H1 (cell line): Measurements from ENCODE around the gene ESPNL. TPM values are rescaled to one million over a fixed set of nuclear protein-coding genes. Genes with fewer than 3 reads are reported as not detected.

Experiments used
- CTCF ChIA-PET: fragments of 300-600 bp; sonication (Branson Sonifier 250); formaldehyde crosslinking; loops from one replicate; lab custom pipeline; 2021; ENCODE audit not compliant: partially characterized antibody; lab: Charles Lee
- POLR2A ChIA-PET: fragments of 300-600 bp; sonication (Branson Sonifier 250); formaldehyde crosslinking; loops from one replicate; lab custom pipeline; 2021; ENCODE audit warnings: inconsistent platforms; ENCODE audit not compliant: partially characterized antibody; lab: Charles Lee
- DNase-seq, 2 experiments: peaks; one replicate each; pipeline versions ENCODE4 v3.0.0 to v3.0.0-alpha.2; 2010 to 2022; ENCODE audit warnings: low spot score in 2 of 2, low read depth in 1 of 2, mixed read lengths in 1 of 2
- FAIRE-seq: peaks from 2 replicates; lab custom pipeline; 2011; peaks lifted over from hg19 to GRCh38; lab: Jason Lieb, UNC
- H2AFZ ChIP-seq: 2 replicates; pipeline ENCODE4 v1.8.1; 2012; ENCODE audit warnings: low read length, inconsistent platforms
- H2AK5ac ChIP-seq: 2 replicates; pipeline ENCODE4 v1.6.1; 2013; ENCODE audit warnings: low read depth, low read length
- H2BK120ac ChIP-seq: replicated peaks from 2 replicates; pipeline ENCODE3; 2013; ENCODE audit warnings: low read depth, low read length, inconsistent platforms
- H2BK12ac ChIP-seq: 2 replicates; pipeline ENCODE4 v1.6.1; 2013; ENCODE audit warnings: low read depth, low read length
- H2BK15ac ChIP-seq: 2 replicates; pipeline ENCODE4 v1.6.1; 2013; ENCODE audit warnings: low read length
- H2BK20ac ChIP-seq: 2 replicates; pipeline ENCODE4 v1.6.1; 2013; ENCODE audit warnings: low read length
- H2BK5ac ChIP-seq: 2 replicates; pipeline ENCODE4 v1.6.1; 2013; ENCODE audit warnings: low read depth, low read length
- H3K14ac ChIP-seq: 2 replicates; pipeline ENCODE4 v1.6.1; 2013; ENCODE audit warnings: inconsistent platforms; ENCODE audit not compliant: insufficient read length
- H3K18ac ChIP-seq: 2 replicates; pipeline ENCODE4 v1.6.1; 2013; ENCODE audit warnings: low read length; ENCODE audit errors: extremely low read depth
- H3K23ac ChIP-seq: 2 replicates; pipeline ENCODE4 v1.6.1; 2013; ENCODE audit warnings: inconsistent platforms; ENCODE audit not compliant: insufficient read length
- H3K23me2 ChIP-seq: 2 replicates; pipeline ENCODE4 v1.6.1; 2013; ENCODE audit warnings: low read depth, low read length
- H3K27ac ChIP-seq: 2 replicates; pipeline ENCODE4 v1.6.1; 2011; ENCODE audit warnings: low read depth, low read length, inconsistent platforms
- H3K27me3 ChIP-seq, 4 experiments: replicated peaks in 1 of 4; 1 replicate in 1 of 4; 2 replicates in 3 of 4; pipeline versions ENCODE4 v1.6.1 to v1.8.1; 2011 to 2013; ENCODE audit warnings: low read length in 3 of 4, mild to moderate bottlenecking in 3 of 4, inconsistent platforms in 2 of 4, mixed read lengths in 2 of 4, moderate library complexity in 1 of 4; ENCODE audit not compliant: control insufficient read depth in 3 of 4, insufficient read depth in 3 of 4; ENCODE audit errors: extremely low read depth in 1 of 4
- H3K36me3 ChIP-seq, 4 experiments: 2 replicates each; pipeline versions ENCODE4 v1.6.1 to v1.8.1; 2011 to 2013; ENCODE audit warnings: mild to moderate bottlenecking in 4 of 4, low read length in 3 of 4, moderate library complexity in 2 of 4, control low read depth in 1 of 4, inconsistent platforms in 1 of 4; ENCODE audit not compliant: insufficient read depth in 4 of 4, control insufficient read depth in 2 of 4
- H3K4ac ChIP-seq: replicated peaks from 2 replicates; pipeline ENCODE3; 2013; ENCODE audit warnings: low read length, low read depth, mixed read lengths, inconsistent platforms; ENCODE audit not compliant: insufficient read length
- H3K4me1 ChIP-seq, 4 experiments: replicated peaks in 1 of 4; 1 replicate in 1 of 4; 2 replicates in 3 of 4; pipeline versions ENCODE4 v1.6.1 to v1.8.1; 2011 to 2013; ENCODE audit warnings: low read length in 3 of 4, inconsistent platforms in 2 of 4, mixed read lengths in 1 of 4; ENCODE audit not compliant: insufficient read depth in 4 of 4, control insufficient read depth in 3 of 4
- H3K4me2 ChIP-seq, 2 experiments: 2 replicates each; pipeline versions ENCODE4 v1.6.1 to v1.8.1; 2011 to 2013; ENCODE audit warnings: low read depth in 2 of 2, low read length in 2 of 2, control low read depth in 1 of 2, inconsistent platforms in 1 of 2, mild to moderate bottlenecking in 1 of 2; ENCODE audit not compliant: insufficient read depth in 1 of 2
- H3K4me3 ChIP-seq, 4 experiments: fragments of 200-600, 300-600 bp in 1 of 4; sonication (generic), shearing (Covaris generic), sonication (Bioruptor Twin) in 1 of 4; 2 replicates each; pipeline versions ENCODE4 v1.5.1 to v1.8.1; 2011 to 2016; ENCODE audit warnings: low read length in 4 of 4, low read depth in 3 of 4, control low read depth in 2 of 4, inconsistent platforms in 2 of 4, mild to moderate bottlenecking in 2 of 4, mixed read lengths in 1 of 4, moderate library complexity in 1 of 4; ENCODE audit not compliant: insufficient read depth in 2 of 4; ENCODE audit errors: extremely low read depth in 1 of 4
- H3K56ac ChIP-seq: replicated peaks from 2 replicates; pipeline ENCODE3; 2013; ENCODE audit warnings: low read depth, mild to moderate bottlenecking, mixed read lengths, low read length, inconsistent platforms; ENCODE audit not compliant: insufficient read length
- H3K79me1 ChIP-seq: 2 replicates; pipeline ENCODE4 v1.6.1; 2013; ENCODE audit warnings: low read depth, low read length, control low read depth
- H3K79me2 ChIP-seq, 2 experiments: 2 replicates each; pipeline versions ENCODE4 v1.6.1 to v1.8.1; 2012 to 2013; ENCODE audit warnings: low read length in 2 of 2, mild to moderate bottlenecking in 2 of 2, inconsistent platforms in 1 of 2; ENCODE audit not compliant: insufficient read depth in 2 of 2, control insufficient read depth in 1 of 2
- H3K9ac ChIP-seq, 4 experiments: replicated peaks in 1 of 4; 1 replicate in 1 of 4; 2 replicates in 3 of 4; pipeline versions ENCODE4 v1.6.1 to v1.8.1; 2011 to 2013; ENCODE audit warnings: low read depth in 3 of 4, low read length in 3 of 4, control low read depth in 2 of 4, mild to moderate bottlenecking in 2 of 4, moderate library complexity in 2 of 4, inconsistent platforms in 1 of 4; ENCODE audit errors: extremely low read depth in 1 of 4
- H3K9me3 ChIP-seq, 2 experiments: 2 replicates each; pipeline versions ENCODE4 v1.6.1 to v1.8.1; 2012 to 2013; ENCODE audit warnings: mild to moderate bottlenecking in 2 of 2, moderate library complexity in 2 of 2, control low read depth in 1 of 2, inconsistent platforms in 1 of 2, low read depth in 1 of 2, low read length in 1 of 2, mixed read lengths in 1 of 2; ENCODE audit not compliant: insufficient read depth in 2 of 2
- H4K20me1 ChIP-seq, 2 experiments: replicated peaks in 1 of 2; 2 replicates each; pipeline versions ENCODE3 to v1.8.1; 2011 to 2013; ENCODE audit warnings: inconsistent platforms in 2 of 2, low read length in 2 of 2, mild to moderate bottlenecking in 1 of 2; ENCODE audit not compliant: insufficient read depth in 2 of 2, control insufficient read depth in 1 of 2
- H4K5ac ChIP-seq: 2 replicates; pipeline ENCODE4 v1.6.1; 2013; ENCODE audit warnings: low read length, low read depth, mixed read lengths, inconsistent platforms; ENCODE audit not compliant: insufficient read length
- H4K8ac ChIP-seq: 2 replicates; pipeline ENCODE4 v1.8.0; 2013; ENCODE audit warnings: mild to moderate bottlenecking, moderate library complexity, low read length, inconsistent platforms; ENCODE audit not compliant: insufficient read depth; ENCODE audit errors: extremely low read depth
- H4K91ac ChIP-seq: replicated peaks from 2 replicates; pipeline ENCODE3; 2013; ENCODE audit warnings: low read length, mixed read lengths, inconsistent platforms; ENCODE audit not compliant: insufficient read length
- CBX5 ChIP-seq: fragments of 300-800, 300-1000 bp; sonication (generic); IDR thresholded peaks from 2 replicates; pipeline ENCODE4 v1.7.1; 2016; ENCODE audit warnings: antibody characterized with exemption, low read length, low read depth
- CREB1 ChIP-seq: IDR thresholded peaks from 2 replicates; pipeline ENCODE4 v1.6.1; 2012; ENCODE audit warnings: inconsistent platforms
- FOSL1 ChIP-seq: IDR thresholded peaks from 2 replicates; pipeline ENCODE4 v1.6.1; 2011; ENCODE audit warnings: mild to moderate bottlenecking, low read depth, low read length, moderate library complexity; ENCODE audit not compliant: insufficient read depth
- JUND ChIP-seq: IDR thresholded peaks from 2 replicates; pipeline ENCODE4 v1.6.1; 2011; ENCODE audit warnings: mild to moderate bottlenecking, improper control_type of control experiment, low read length
- NRF1 ChIP-seq: IDR thresholded peaks from 2 replicates; pipeline ENCODE4 v1.6.1; 2011; ENCODE audit warnings: mild to moderate bottlenecking, low read depth, low read length, improper control_type of control experiment
- POLR2A ChIP-seq, 2 experiments: IDR thresholded peaks; 1 replicate in 1 of 2; 2 replicates in 1 of 2; pipeline ENCODE4 v1.6.1; 2011; ENCODE audit warnings: low read depth in 2 of 2, low read length in 2 of 2, mild to moderate bottlenecking in 2 of 2; ENCODE audit errors: control extremely low read depth in 1 of 2
- SIN3A ChIP-seq, 2 experiments: IDR thresholded peaks in 1 of 2; conservative IDR thresholded peaks in 1 of 2; 2 replicates each; pipeline ENCODE4 v1.6.1; 2011 to 2012; ENCODE audit warnings: low read length in 2 of 2, improper control_type of control experiment in 1 of 2, low read depth in 1 of 2, mild to moderate bottlenecking in 1 of 2
- SIX5 ChIP-seq: IDR thresholded peaks from 2 replicates; pipeline ENCODE4 v1.6.1; 2011; ENCODE audit warnings: mild to moderate bottlenecking, low read depth, low read length
- SP1 ChIP-seq: IDR thresholded peaks from 2 replicates; pipeline ENCODE4 v1.6.1; 2011; ENCODE audit warnings: low read depth, low read length
- TCF12 ChIP-seq: IDR thresholded peaks from 2 replicates; pipeline ENCODE4 v1.6.1; 2011; ENCODE audit warnings: low read depth, mild to moderate bottlenecking, low read length
- WGBS, 2 experiments: shearing (Covaris generic) in 1 of 2; methylation state at CpG; one replicate each; pipeline versions ENCODE4 v1.1.6 to v1.1.7; 2013 to 2015; ENCODE audit warnings: low lambda C conversion rate in 2 of 2, mixed read lengths in 2 of 2, inconsistent platforms in 1 of 2, low coverage in 1 of 2, missing lambda C conversion rate in 1 of 2; ENCODE audit not compliant: insufficient replicate concordance in 2 of 2, insufficient coverage in 1 of 2, insufficient read length in 1 of 2; ENCODE audit errors: extremely low coverage in 1 of 2, missing lambda C conversion rate in 1 of 2; 5-methylcytosine and 5-hydroxymethylcytosine counted together
- polyA plus RNA-seq, 7 experiments: library from polyadenylated mRNA; depleted of rRNA in 3 of 7; stranded (reverse) in 5 of 7; unstranded in 2 of 7; fragments of >200 nt in 5 of 7; fragments of 200-250 nt in 2 of 7; gene quantifications; 1 replicate in 5 of 7; 2 replicates in 1 of 7; 4 replicates in 1 of 7; pipeline versions ENCODE4 v1.2.1 to v1.2.3, GENCODE V29; 2011 to 2013; ENCODE audit warnings: missing spikeins in 2 of 7, mixed read lengths in 2 of 7
- total RNA-seq: library from RNA; stranded (reverse); fragmentation: NEBNext Ultra II Directional; extraction: Animal tissue kit (Norgen Biotek cat#: 25700); gene quantifications from 2 replicates; pipeline ENCODE4 v1.2.1, GENCODE V29; 2021
- TF ChIP-seq, protein P1 (sequence below): IDR thresholded peaks from 2 replicates; pipeline ENCODE4 v1.6.1; 2011; ENCODE audit warnings: low read length, improper control_type of control experiment

ESPNL gene
- total and polyA plus RNA-seq, 2 of the 8 experiments (the other 6 are each of a cell fraction or from before 2014, with no cell fraction given) = 0.68 to 1.3 TPM

DNA sequence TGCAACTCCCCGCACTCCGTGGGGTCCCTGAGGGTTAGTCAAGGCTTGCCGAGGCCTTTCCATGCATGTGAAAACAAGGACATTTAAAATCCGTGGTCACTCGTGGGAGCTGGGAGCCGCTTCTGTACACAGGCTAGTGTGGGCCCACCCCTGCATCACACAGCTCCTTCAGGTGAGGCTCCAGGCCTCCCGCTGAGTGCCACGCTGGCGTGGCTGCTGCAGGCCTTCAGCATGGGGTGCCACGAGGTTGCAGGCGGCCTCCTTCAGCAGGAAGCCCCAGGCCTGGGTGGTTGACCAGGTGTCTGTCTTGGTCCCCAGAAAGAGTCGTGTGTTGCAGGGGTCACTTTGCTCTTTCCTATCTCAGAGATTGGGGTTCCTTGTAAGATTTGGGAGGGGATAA, 44.9 kb downstream of the ESPNL start:
- Histone ChIP-seq H2AK5ac (no peak overlapping the region), H3K4me2 (no peak overlapping the region), H3K23ac (no peak overlapping the region), H4K20me1 (no peaks in the 10 kb centered on the region), H3K4me3 (no peak overlapping the region), H3K18ac (no peak overlapping the region), H3K79me1 (no peaks in the 10 kb centered on the region), H2BK15ac (no peak overlapping the region), H2BK5ac (no peak overlapping the region), H3K4ac (no peak overlapping the region), H3K4me1 (no peaks in the 10 kb centered on the region), H4K8ac (no peak overlapping the region), H3K56ac (no peak overlapping the region), H3K23me2 (no peaks in the 10 kb centered on the region), H4K91ac (no peak overlapping the region), H2BK20ac (no peak overlapping the region), H4K5ac (no peak overlapping the region), H3K14ac (no peak overlapping the region), H3K9ac (no peak overlapping the region), H2BK12ac (no peak overlapping the region), H3K27ac (no peak overlapping the region), H3K9me3 (no peaks in the 10 kb centered on the region), H2AFZ (no peak overlapping the region), H2BK120ac (no peak overlapping the region), H3K79me2 (no peaks in the 10 kb centered on the region), H3K27me3 (no peaks in the 10 kb centered on the region), H3K36me3 (no peaks in the 10 kb centered on the region; a peak in 1 of 8 replicates)
- TF ChIP-seq, protein P1, sequence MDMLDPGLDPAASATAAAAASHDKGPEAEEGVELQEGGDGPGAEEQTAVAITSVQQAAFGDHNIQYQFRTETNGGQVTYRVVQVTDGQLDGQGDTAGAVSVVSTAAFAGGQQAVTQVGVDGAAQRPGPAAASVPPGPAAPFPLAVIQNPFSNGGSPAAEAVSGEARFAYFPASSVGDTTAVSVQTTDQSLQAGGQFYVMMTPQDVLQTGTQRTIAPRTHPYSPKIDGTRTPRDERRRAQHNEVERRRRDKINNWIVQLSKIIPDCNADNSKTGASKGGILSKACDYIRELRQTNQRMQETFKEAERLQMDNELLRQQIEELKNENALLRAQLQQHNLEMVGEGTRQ = no peak
- TF ChIP-seq CBX5 (no peak), SIN3A (conservative IDR thresholded peaks at IDR 0.05 in 1 of 2, IDR thresholded peaks at IDR 0.05 in 1 of 2; ENCODE audit: low read depth in 1 of 2, low read length in 2 of 2) (no peak), SIX5 (no peak), CREB1 (no peak), TCF12 (no peak), JUND (no peak), SP1 (no peak), FOSL1 (no peak), POLR2A (IDR thresholded peaks at IDR 0.05; ENCODE audit: control extremely low read depth in 1 of 2, low read depth in 2 of 2, low read length in 2 of 2) (no peak), NRF1 (no peak)
- no peak for FAIRE-seq
- no peak for DNase-seq
- ChIA-PET CTCF (interaction anchor here (0.6 to 1.0 kb wide), 2 partner anchors 18 to 130 kb away, joined by 3 to 4 read pairs; no protein-coding TSS in a partner anchor), POLR2A (interaction anchor here (1.1 kb wide), 1 partner anchor 45 kb away, joined by 3 read pairs; the partner anchor contains the start of gene ESPNL)
- WGBS, 2 experiments = 93% methylated on average over 12 of the region's 12 CpGs; no CpG with 5 or more reads in 1 of the 2 experiments
